PC-9 (cell line): ENCODE results near the gene MYH7. TPM values are rescaled to one million over a fixed set of nuclear protein-coding genes. Genes with fewer than 3 reads are reported as not detected.
A peak's percentile ranks its signal among the peaks of the same experiment; 100 is the strongest.

Source experiments
- BruUV-seq: library from RNA; stranded (reverse); fragments of 400-500 nt; replicated peaks from 2 replicates; lab custom pipeline; 2021; lab: Mats Ljungman, UMichigan
- CTCF ChIA-PET: fragments of 300-600 bp; sonication (Branson Sonifier 250); formaldehyde crosslinking; loops from one replicate; lab custom pipeline; 2022; ENCODE audit warnings: antibody characterized with exemption; lab: Charles Lee
- POLR2A ChIA-PET: fragments of 300-600 bp; sonication (Branson Sonifier 250); formaldehyde crosslinking; loops from one replicate; lab custom pipeline; 2022; ENCODE audit warnings: antibody characterized with exemption; ENCODE audit not compliant: unreplicated experiment; lab: Charles Lee
- DNase-seq, 2 experiments: peaks; one replicate each; pipeline versions ENCODE4 v3.0.0 to v3.0.0-alpha.2; 2015 to 2022; ENCODE audit warnings: mixed read lengths in 1 of 2
- H2AFZ ChIP-seq: fragments of 200-600 bp; sonication (generic); 2 replicates; pipeline ENCODE4 v1.8.1; 2017; ENCODE audit warnings: antibody characterized with exemption
- H3F3A ChIP-seq: fragments of 200-600 bp; sonication (generic); 2 replicates; pipeline ENCODE4 v1.8.1; 2017; ENCODE audit warnings: antibody characterized with exemption, mild to moderate bottlenecking, low read depth; ENCODE audit not compliant: insufficient read depth
- H3K27ac ChIP-seq: fragments of 200-600 bp; sonication (generic); 2 replicates; pipeline ENCODE4 v1.6.1; 2016; ENCODE audit warnings: mixed run types
- H3K27me3 ChIP-seq: fragments of 200-600 bp; sonication (generic); 2 replicates; pipeline ENCODE4 v1.6.1; 2016; ENCODE audit warnings: low read depth, mixed run types; ENCODE audit not compliant: insufficient read depth
- H3K36me3 ChIP-seq: fragments of 200-600 bp; sonication (generic); 2 replicates; pipeline ENCODE4 v1.6.1; 2016; ENCODE audit warnings: low read depth, mixed run types
- H3K4me1 ChIP-seq: fragments of 200-600 bp; sonication (generic); replicated peaks from 2 replicates; pipeline ENCODE4 v1.6.1; 2016; ENCODE audit warnings: mixed run types; ENCODE audit not compliant: insufficient read depth
- H3K4me2 ChIP-seq: fragments of 200-600 bp; sonication (generic); 2 replicates; pipeline ENCODE4 v1.6.1; 2017; ENCODE audit warnings: mixed run types
- H3K4me3 ChIP-seq: fragments of 200-600 bp; sonication (generic); 2 replicates; pipeline ENCODE4 v1.6.1; 2016; ENCODE audit warnings: mixed run types
- H3K79me2 ChIP-seq: fragments of 200-600 bp; sonication (generic); 2 replicates; pipeline ENCODE4 v1.6.1; 2017; ENCODE audit warnings: low read depth, mixed run types
- H3K9me2 ChIP-seq: fragments of 200-600 bp; sonication (generic); 2 replicates; pipeline ENCODE4 v1.8.1; 2017; ENCODE audit warnings: mild to moderate bottlenecking; ENCODE audit not compliant: insufficient read depth
- H3K9me3 ChIP-seq: fragments of 200-600 bp; sonication (generic); 2 replicates; pipeline ENCODE4 v1.8.1; 2016; ENCODE audit warnings: low read depth; ENCODE audit not compliant: insufficient read depth
- H4K20me1 ChIP-seq: fragments of 200-600 bp; sonication (generic); 2 replicates; pipeline ENCODE4 v1.8.1; 2017; ENCODE audit not compliant: insufficient read depth
- CTCF ChIP-seq: fragments of 200-600 bp; sonication (generic); conservative IDR thresholded peaks from 2 replicates; pipeline ENCODE4 v1.6.1; 2017; ENCODE audit warnings: mixed run types, antibody characterized with exemption, mild to moderate bottlenecking, moderate library complexity
- EZH2 ChIP-seq: fragments of 200-600 bp; sonication (generic); IDR thresholded peaks from 2 replicates; pipeline ENCODE4 v1.8.0; 2017; ENCODE audit warnings: antibody characterized with exemption, low read depth
- intact Hi-C: fragments of 100-400 bp; cut with micrococcal nuclease; formaldehyde crosslinking; loops from one replicate; pipeline ENCODE4 v1.10.0; 2022; ENCODE audit not compliant: unreplicated experiment
- microRNA-seq: library from miRNA; unstranded; fragments of <30 nt; microRNA quantifications from one replicate; pipeline ENCODE4 v1.2.0, GENCODE V29; 2021; ENCODE audit warnings: borderline number of aligned reads, borderline replicate concordance
- total RNA-seq: library from RNA; stranded (reverse); gene quantifications from 2 replicates; pipeline ENCODE4 v1.2.3, GENCODE V29; 2021

Gene MYH7
- total RNA-seq, 1 experiment from 2014 or later, result not detected

- no TSS peak for BruUV-seq
- H3K9me2 ChIP-seq, result no peaks in the 10 kb centered on the region
- CTCF ChIA-PET, result no interaction called here
- H3K4me3 ChIP-seq, result no peak within 1 kb of the TSS
- no peaks in the 10 kb centered on the region for H3K9me3 ChIP-seq
- DNase-seq, result peak in 1 of 2 experiments; percentile 26
- POLR2A ChIA-PET, result no interaction called here
- H3K4me1 ChIP-seq, result no peaks in the 10 kb centered on the region
- no peaks in the 10 kb centered on the region for H4K20me1 ChIP-seq
- H3K79me2 ChIP-seq, result no peaks in the 10 kb centered on the region
- no peak for TF ChIP-seq EZH2
- H3K27me3 ChIP-seq, result peaks cover 47% of the 10 kb centered on the region
- H3K27ac ChIP-seq, result no peak within 1 kb of the TSS
- H3K4me2 ChIP-seq, result no peak within 1 kb of the TSS
- no peaks in the 10 kb centered on the region for H3K36me3 ChIP-seq
- no peaks in the 10 kb centered on the region for H3F3A ChIP-seq
- intact Hi-C loops, result no loop called here
- H2AFZ ChIP-seq, result no peak within 1 kb of the TSS
Measured at GRCh38 chr14:23365036-23365731, 70.3 kb downstream of the MYH7 start, which contains the start of gene EFS. EFS (minus strand) TSS chr14:23365172; CDS start chr14:23365025, 147 bp downstream.

- H3K9me2 ChIP-seq, result no peaks in the 10 kb centered on the region
- no peak for DNase-seq
- H3K27ac ChIP-seq, result no peak overlapping the region
- H3F3A ChIP-seq, result no peaks in the 10 kb centered on the region
- intact Hi-C loops, result no loop called here
- BruUV-seq, result no TSS peak
- no peak overlapping the region for H3K4me2 ChIP-seq
- no peaks in the 10 kb centered on the region for H4K20me1 ChIP-seq
- H3K9me3 ChIP-seq, result no peaks in the 10 kb centered on the region
- H3K36me3 ChIP-seq, result no peaks in the 10 kb centered on the region
- TF ChIP-seq EZH2, result no peak
- TF ChIP-seq CTCF, result no peak
- no peaks in the 10 kb centered on the region for H3K4me1 ChIP-seq
- peaks cover 51% of the 10 kb centered on the region for H3K27me3 ChIP-seq
- ChIA-PET CTCF (no interaction called here), POLR2A (no interaction called here)
- H2AFZ ChIP-seq, result no peak overlapping the region
- H3K79me2 ChIP-seq, result no peaks in the 10 kb centered on the region
- no peak overlapping the region for H3K4me3 ChIP-seq
Measured at GRCh38 chr14:23364164-23365035, 71.1 kb downstream of the MYH7 start.

Small RNA genes lying within 50 kb of the gene (microRNA-seq; reads per million reads assigned to microRNA genes)
- gene MIR208A (15.5 reads per million, percentile 27 among the genes with 10 or more reads in this experiment), gene MIR208B (not detected)

Other genes starting within 250 kb of the MYH7 start
- gene RNF212B, start 197.7 kb downstream of the MYH7 start, total RNA-seq, result not detected in 2 replicates
- gene HOMEZ, start 149.5 kb downstream of the MYH7 start, total RNA-seq, result 14.0 TPM in 2 replicates
- 8.1 and 9.5 TPM in 2 replicates for gene PPP1R3E, start 132.8 kb downstream of the MYH7 start, total RNA-seq
- gene BCL2L2, start 128.8 kb downstream of the MYH7 start, total RNA-seq, result 20.3 and 25.7 TPM in 2 replicates
- 107 and 142 TPM in 2 replicates for gene PABPN1, start 114.2 kb downstream of the MYH7 start, total RNA-seq
- gene SLC22A17, start 82.8 kb downstream of the MYH7 start, total RNA-seq, result not detected in 2 replicates
- not detected in 2 replicates for gene EFS, start 70.5 kb downstream of the MYH7 start, total RNA-seq
- gene IL25, start 62.9 kb downstream of the MYH7 start, total RNA-seq, result not detected in 2 replicates
- gene CMTM5, start 58.6 kb downstream of the MYH7 start, total RNA-seq, result not detected in 2 replicates
- gene MYH6, start 27.4 kb downstream of the MYH7 start, total RNA-seq, result not detected in 2 replicates
- gene NGDN, start 34.0 kb upstream of the MYH7 start, total RNA-seq, result 23.1 and 27.6 TPM in 2 replicates
- gene ZFHX2, start 116.1 kb upstream of the MYH7 start, total RNA-seq, result 3.7 and 5.3 TPM in 2 replicates
- 3.4 and 4.1 TPM in 2 replicates for gene THTPA, start 120.6 kb upstream of the MYH7 start, total RNA-seq
- 128 and 160 TPM in 2 replicates for gene AP1G2, start 132.1 kb upstream of the MYH7 start, total RNA-seq
- gene JPH4, start 143.1 kb upstream of the MYH7 start, total RNA-seq, result not detected in 2 replicates
- gene DHRS2, start 200.7 kb upstream of the MYH7 start, total RNA-seq, result 0.55 and 1.3 TPM in 2 replicates